B cell (primary cell): ENCODE results near the gene PLXNB2.

Experiments
- CTCF ChIP-seq: fragments of 200-600 bp; IDR thresholded peaks from one replicate; pipeline ENCODE4 v1.8.0; 2022; ENCODE audit warnings: antibody characterized with exemption, mild to moderate bottlenecking
- EZH2 ChIP-seq: IDR thresholded peaks from 2 replicates; pipeline ENCODE4 v1.6.1; 2012; ENCODE audit warnings: borderline replicate concordance, low read depth, mild to moderate bottlenecking, moderate library complexity, low read length; ENCODE audit not compliant: insufficient read depth, poor library complexity, severe bottlenecking

- TF ChIP-seq CTCF: no peak
- TF ChIP-seq EZH2: no peak
Measured at GRCh38 chr22:50270666-50271394, 36.6 kb downstream of the PLXNB2 start.
